ENCODE results near the gene ZNF532.
"Not testable (repeated sequence)": the region's sequence is repeated elsewhere in the genome, so short reads cannot be mapped to it uniquely, and the experiment has no call there.

Gene ZNF532, protein sequence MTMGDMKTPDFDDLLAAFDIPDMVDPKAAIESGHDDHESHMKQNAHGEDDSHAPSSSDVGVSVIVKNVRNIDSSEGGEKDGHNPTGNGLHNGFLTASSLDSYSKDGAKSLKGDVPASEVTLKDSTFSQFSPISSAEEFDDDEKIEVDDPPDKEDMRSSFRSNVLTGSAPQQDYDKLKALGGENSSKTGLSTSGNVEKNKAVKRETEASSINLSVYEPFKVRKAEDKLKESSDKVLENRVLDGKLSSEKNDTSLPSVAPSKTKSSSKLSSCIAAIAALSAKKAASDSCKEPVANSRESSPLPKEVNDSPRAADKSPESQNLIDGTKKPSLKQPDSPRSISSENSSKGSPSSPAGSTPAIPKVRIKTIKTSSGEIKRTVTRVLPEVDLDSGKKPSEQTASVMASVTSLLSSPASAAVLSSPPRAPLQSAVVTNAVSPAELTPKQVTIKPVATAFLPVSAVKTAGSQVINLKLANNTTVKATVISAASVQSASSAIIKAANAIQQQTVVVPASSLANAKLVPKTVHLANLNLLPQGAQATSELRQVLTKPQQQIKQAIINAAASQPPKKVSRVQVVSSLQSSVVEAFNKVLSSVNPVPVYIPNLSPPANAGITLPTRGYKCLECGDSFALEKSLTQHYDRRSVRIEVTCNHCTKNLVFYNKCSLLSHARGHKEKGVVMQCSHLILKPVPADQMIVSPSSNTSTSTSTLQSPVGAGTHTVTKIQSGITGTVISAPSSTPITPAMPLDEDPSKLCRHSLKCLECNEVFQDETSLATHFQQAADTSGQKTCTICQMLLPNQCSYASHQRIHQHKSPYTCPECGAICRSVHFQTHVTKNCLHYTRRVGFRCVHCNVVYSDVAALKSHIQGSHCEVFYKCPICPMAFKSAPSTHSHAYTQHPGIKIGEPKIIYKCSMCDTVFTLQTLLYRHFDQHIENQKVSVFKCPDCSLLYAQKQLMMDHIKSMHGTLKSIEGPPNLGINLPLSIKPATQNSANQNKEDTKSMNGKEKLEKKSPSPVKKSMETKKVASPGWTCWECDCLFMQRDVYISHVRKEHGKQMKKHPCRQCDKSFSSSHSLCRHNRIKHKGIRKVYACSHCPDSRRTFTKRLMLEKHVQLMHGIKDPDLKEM (N-terminal part only)

DNA sequence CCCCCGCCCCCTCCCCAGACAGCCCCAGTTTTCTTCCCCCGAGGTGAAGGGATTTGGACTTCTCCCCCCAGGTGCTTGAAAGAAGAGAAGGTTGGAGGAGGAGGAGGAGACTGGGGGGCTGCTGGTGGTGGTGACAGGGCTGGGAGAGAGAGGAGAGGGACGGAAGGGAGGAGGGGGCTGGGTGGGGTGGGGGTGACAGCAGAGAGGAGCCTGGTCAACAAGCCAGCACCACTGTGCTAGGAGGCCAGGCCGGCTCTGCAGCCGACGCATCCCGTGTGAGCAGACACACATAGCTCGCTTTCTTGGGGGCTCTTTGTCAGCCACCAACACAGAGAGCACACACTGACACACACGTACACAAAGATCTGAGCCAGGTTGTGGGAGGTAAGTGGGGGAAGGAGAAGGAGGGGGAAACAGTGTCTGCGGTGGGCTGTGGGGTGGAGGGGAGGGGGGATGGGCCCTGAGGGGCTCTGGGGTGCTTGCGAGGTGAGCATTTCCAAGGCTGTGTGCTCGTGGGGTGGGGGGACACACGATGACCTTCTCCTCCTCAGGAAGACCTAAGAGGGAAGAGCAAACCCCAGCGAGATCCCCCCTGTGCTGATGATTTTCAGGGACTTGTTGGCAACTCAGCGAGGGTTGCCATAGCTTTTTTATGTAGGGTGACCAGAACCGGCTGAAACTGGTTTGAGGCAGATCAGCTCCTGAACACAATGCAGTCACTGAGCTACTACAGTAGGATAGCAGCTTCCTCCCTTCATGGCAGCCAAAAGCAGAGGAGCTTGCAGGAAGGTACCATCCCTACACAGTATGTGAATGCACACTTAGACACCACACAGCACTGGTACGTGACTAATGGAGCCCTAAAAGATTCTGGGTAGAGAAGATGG lies at the start of gene ZNF532:
Gene ZNF532, plus strand, starts transcription at position 732 of the 887 bp plus-strand sequence. CDS start 53,411 bp downstream, outside the sequence.
- Mint-ChIP-seq H3K4me3 (peak within 1 kb of the TSS; percentile 89), H3K36me3 (ENCODE audit: low read depth) (peaks cover 38% of the 10 kb centered on the region), H3K4me1 (peaks cover 88% of the 10 kb centered on the region), H3K9me3 (peaks cover 9% of the 10 kb centered on the region), H3K27me3 (ENCODE audit: low read depth, poor library complexity) (no peaks in the 10 kb centered on the region), H3K27ac (peak within 1 kb of the TSS; percentile 99)
- TF ChIP-seq, protein P1, sequence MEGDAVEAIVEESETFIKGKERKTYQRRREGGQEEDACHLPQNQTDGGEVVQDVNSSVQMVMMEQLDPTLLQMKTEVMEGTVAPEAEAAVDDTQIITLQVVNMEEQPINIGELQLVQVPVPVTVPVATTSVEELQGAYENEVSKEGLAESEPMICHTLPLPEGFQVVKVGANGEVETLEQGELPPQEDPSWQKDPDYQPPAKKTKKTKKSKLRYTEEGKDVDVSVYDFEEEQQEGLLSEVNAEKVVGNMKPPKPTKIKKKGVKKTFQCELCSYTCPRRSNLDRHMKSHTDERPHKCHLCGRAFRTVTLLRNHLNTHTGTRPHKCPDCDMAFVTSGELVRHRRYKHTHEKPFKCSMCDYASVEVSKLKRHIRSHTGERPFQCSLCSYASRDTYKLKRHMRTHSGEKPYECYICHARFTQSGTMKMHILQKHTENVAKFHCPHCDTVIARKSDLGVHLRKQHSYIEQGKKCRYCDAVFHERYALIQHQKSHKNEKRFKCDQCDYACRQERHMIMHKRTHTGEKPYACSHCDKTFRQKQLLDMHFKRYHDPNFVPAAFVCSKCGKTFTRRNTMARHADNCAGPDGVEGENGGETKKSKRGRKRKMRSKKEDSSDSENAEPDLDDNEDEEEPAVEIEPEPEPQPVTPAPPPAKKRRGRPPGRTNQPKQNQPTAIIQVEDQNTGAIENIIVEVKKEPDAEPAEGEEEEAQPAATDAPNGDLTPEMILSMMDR (IDR thresholded peaks at IDR 0.05), result no peak
- DNase-seq, result peak; percentile 56

DNA sequence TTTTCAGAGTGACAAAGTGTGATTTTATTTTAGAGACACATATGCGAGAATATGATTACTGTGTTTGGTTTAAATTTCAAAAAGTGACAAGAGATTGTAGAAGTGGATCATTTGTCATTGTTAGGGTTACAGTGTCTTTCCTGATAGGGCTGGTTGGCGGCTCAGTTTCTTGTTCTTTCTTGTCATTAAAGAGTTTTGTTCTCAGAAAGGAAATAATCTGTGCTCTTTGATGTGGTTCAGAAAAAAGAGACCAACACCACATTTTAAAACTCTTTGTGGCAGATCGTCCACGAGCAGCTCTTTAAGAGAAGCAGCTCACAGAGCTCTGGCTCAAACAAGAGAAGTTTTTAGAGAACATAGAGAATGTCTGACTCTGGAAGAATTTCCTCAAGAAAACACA lies 45.6 kb upstream of the ZNF532 start:
- Mint-ChIP-seq H3K4me1 (peaks cover 32% of the 10 kb centered on the region), H3K36me3 (ENCODE audit: low read depth) (no peaks in the 10 kb centered on the region), H3K27me3 (ENCODE audit: low read depth, poor library complexity) (no peaks in the 10 kb centered on the region), H3K27ac (peak overlapping the region; percentile 15), H3K4me3 (no peak overlapping the region), H3K9me3 (no peaks in the 10 kb centered on the region)
- TF ChIP-seq, protein P1 (IDR thresholded peaks at IDR 0.05), result no peak
- no peak for DNase-seq

DNA sequence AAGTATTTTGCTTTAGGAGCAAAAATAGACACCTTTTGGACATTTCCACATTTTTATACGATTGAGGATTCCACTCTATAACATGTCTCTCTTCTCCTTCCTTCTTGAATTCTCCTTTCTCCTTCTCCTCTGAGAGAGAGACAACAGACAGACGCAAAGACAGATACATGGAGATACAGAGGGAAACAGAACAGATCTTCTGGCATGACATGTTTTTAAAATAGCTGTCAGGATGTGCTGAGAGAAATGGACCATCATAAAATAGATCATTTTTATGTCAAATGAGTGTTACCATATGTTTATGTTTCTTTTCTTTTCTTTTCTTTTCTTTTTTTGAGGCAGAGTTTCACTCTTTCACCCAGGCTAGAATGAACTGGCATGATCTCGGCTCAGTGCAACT lies 44.4 kb upstream of the ZNF532 start:
- Mint-ChIP-seq H3K4me1 (peaks cover 37% of the 10 kb centered on the region), H3K36me3 (ENCODE audit: low read depth) (no peaks in the 10 kb centered on the region), H3K9me3 (no peaks in the 10 kb centered on the region), H3K27me3 (ENCODE audit: low read depth, poor library complexity) (no peaks in the 10 kb centered on the region), H3K4me3 (no peak overlapping the region), H3K27ac (no peak overlapping the region)
- TF ChIP-seq, protein P1 (IDR thresholded peaks at IDR 0.05), result no peak
- DNase-seq, result no peak

DNA sequence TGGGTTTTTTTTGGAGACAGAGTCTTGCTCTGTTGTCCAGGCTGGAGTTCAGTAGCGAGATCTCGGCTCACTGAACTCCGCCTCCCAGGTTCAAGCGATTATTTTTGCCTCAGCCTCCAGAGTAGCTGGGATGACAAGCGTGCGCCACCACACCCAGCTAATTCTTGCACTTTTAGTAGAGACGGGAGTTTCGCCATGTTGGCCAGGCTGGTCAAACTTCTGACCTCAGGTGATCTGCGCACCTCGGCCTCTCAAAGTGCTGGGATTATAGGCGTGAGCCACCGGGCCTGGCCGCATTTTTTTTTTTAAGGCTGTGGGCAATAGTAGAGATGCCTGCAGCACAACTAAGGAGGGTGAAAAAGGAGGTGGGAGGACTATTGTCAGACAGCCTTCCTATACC lies 41.7 kb upstream of the ZNF532 start:
- TF ChIP-seq, protein P1 (IDR thresholded peaks at IDR 0.05), result no peak
- DNase-seq, result no peak
- peaks cover 5% of the 10 kb centered on the region for H3K36me3 Mint-ChIP-seq (ENCODE audit: low read depth)
- peaks cover 4% of the 10 kb centered on the region for H3K27me3 Mint-ChIP-seq (ENCODE audit: low read depth, poor library complexity)
- H3K9me3 Mint-ChIP-seq, result peaks cover 5% of the 10 kb centered on the region
- no peak overlapping the region for H3K27ac Mint-ChIP-seq
- H3K4me3 Mint-ChIP-seq, result no peak overlapping the region
- peaks cover 37% of the 10 kb centered on the region for H3K4me1 Mint-ChIP-seq

DNA sequence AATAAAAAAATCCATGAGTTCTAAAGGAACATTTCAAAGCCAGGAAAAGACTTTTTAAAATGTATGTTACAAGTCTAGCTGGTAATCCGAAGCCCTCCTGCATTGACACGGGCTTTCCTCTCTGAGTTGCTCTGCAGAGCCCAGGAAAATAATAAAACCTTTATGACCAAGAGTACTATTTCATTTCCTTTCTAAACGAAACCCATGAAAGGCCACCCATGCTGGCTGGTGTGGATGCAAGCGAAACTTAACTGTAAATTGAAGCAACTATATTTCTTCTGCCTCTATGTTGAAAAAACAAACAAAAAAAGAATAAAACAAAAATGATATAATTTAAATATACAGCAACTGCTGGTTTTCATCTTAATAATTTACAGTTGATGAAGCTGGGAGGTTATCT lies 41.3 kb upstream of the ZNF532 start:
- H3K27me3 Mint-ChIP-seq (ENCODE audit: low read depth, poor library complexity), result peaks cover 4% of the 10 kb centered on the region
- peaks cover 37% of the 10 kb centered on the region for H3K4me1 Mint-ChIP-seq
- no peak for DNase-seq
- peaks cover 5% of the 10 kb centered on the region for H3K36me3 Mint-ChIP-seq (ENCODE audit: low read depth)
- H3K27ac Mint-ChIP-seq, result peak overlapping the region; percentile 22
- TF ChIP-seq, protein P1 (IDR thresholded peaks at IDR 0.05), result no peak
- H3K9me3 Mint-ChIP-seq, result peaks cover 7% of the 10 kb centered on the region
- H3K4me3 Mint-ChIP-seq, result no peak overlapping the region

DNA sequence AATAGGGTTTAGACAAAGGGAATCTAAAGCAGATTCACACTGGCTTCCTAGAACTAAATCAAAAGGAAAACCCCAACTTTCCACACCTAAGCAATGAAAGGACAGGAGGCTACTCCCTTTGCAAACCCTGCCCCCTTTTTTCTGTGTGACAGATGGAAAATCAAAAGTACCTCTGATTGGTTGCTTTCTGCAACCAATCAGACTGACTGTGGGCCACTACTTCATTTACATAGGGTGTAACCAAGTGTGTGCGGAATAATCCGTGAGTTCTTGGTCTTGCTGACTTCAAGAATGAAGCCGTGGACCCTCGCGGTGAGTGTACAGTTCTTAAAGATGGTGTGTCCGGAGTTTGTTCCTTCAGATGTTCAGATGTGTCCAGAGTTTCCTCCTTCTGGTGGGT lies 37.8 kb upstream of the ZNF532 start:
- Mint-ChIP-seq H3K4me1 (peaks cover 21% of the 10 kb centered on the region), H3K9me3 (peaks cover 18% of the 10 kb centered on the region)
- not testable (repeated sequence) for DNase-seq; H3K4me3 Mint-ChIP-seq; H3K36me3 Mint-ChIP-seq (ENCODE audit: low read depth); H3K27me3 Mint-ChIP-seq (ENCODE audit: low read depth, poor library complexity); H3K27ac Mint-ChIP-seq
